HG02763 (cell line): ENCODE data around the gene IL9.

Experiments
- ATAC-seq: cut with Tn5 transposase; IDR thresholded peaks from one replicate; pipeline ENCODE4 v1.9.1; 2021; ENCODE audit warnings: mild to moderate bottlenecking, moderate library complexity; ENCODE audit not compliant: unreplicated experiment

The IL9 gene

DNA sequence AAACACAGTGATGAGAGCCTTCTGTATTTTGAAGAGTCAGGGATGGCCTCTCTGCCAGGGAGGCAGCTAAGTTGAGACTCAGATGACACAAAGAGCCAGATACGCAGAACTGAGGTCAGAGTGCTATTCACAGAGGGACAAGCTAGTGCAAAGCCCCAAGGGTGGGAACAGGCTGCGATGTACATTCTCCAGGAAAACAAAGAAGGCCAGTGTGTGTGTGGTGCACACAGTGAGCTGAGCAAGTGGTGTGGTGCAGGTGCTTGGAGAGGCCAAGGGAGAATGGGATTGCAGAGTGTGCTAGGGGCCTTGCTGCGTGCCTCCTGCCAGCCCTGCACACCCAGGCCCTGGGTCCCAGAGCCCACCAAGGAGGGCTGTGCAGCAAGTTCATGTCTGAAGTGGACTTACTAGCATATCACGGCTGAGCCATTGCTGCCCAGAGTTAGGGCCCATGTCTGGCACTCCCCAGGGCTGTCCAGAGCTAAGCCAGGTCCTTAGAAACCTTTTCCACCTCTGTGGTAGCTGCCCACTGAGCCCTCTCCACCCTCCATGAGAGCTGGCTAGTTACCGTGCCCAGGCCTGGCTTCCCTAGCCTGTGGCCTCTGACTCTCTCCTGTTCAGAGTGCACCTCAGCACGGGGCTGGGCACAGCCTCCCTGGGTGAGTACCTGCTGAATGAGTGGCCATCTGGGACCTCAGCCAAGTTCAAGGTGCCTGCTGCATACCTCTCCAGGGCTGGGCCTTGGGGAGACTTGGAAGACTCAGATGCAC lies 51.9 kb downstream of the IL9 start:
- no peak for ATAC-seq

DNA sequence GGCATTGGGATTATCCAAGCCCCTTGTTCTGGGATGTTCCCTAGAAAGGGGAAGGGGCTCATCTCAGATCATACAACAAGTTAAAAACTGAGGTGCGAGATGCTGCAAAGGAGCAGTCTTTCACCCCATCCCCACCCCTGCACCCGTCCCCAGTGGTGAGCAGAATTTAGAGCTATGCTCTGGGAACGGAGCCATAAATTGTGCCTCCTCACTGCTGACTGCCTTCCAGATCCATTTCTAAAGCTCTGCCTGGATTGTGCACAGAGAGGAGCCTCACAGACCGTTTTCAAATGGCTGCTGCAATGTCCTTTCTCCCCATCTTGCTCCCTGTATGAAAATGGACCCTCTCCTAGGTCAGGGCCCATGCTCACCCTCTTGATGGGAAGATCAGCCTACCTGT lies 52.9 kb downstream of the IL9 start:
- no peak for ATAC-seq
